GM23248 (cell line): ENCODE results near the gene POU2F1.
"Not testable (repeated sequence)": the region's sequence is repeated elsewhere in the genome, so short reads cannot be mapped to it uniquely, and the experiment has no call there.

Source experiments
- EZH2 ChIP-seq: fragments of 200-600 bp; sonication (generic); IDR thresholded peaks from 2 replicates; pipeline ENCODE4 v1.6.1; 2018; ENCODE audit warnings: antibody characterized with exemption, mild to moderate bottlenecking; ENCODE audit not compliant: insufficient read depth, poor library complexity, severe bottlenecking
- EZH2phosphoT487 ChIP-seq: fragments of 200-600 bp; sonication (generic); IDR thresholded peaks from 2 replicates; pipeline ENCODE4 v1.6.1; 2018; ENCODE audit warnings: antibody characterized with exemption, moderate library complexity, mild to moderate bottlenecking, low read depth; ENCODE audit not compliant: insufficient read depth

GRCh38 chr1:167319206-167319605, 98.5 kb downstream of the POU2F1 start:
- not testable (repeated sequence) for TF ChIP-seq EZH2, EZH2phosphoT487
